Liver (tissue), 9 donors: ENCODE results near the gene E2F2. TPM values are rescaled to one million over a fixed set of nuclear protein-coding genes. Genes with fewer than 3 reads are reported as not detected.

Experiments
- DNase-seq: peaks from one replicate; pipeline ENCODE4 v3.0.0-alpha.2; 2017; ENCODE audit warnings: low spot score
- H3K27ac ChIP-seq, 2 donors: one replicate each; pipeline ENCODE4 v1.7.0; 2013; ENCODE audit warnings: inconsistent platforms in 2 of 2, low read length in 2 of 2, control low read depth in 1 of 2, low read depth in 1 of 2, mild to moderate bottlenecking in 1 of 2
- H3K27me3 ChIP-seq, 4 donors: one replicate each; pipeline versions ENCODE4 v1.6.1 to v1.7.0; 2013; ENCODE audit warnings: low read length in 3 of 4, inconsistent platforms in 1 of 4, mild to moderate bottlenecking in 1 of 4, moderate library complexity in 1 of 4; ENCODE audit not compliant: control insufficient read depth in 4 of 4, insufficient read depth in 4 of 4
- H3K36me3 ChIP-seq, 4 donors: one replicate each; pipeline versions ENCODE4 v1.6.1 to v1.7.0; 2013; ENCODE audit warnings: low read length in 3 of 4, mild to moderate bottlenecking in 3 of 4, low read depth in 1 of 4, moderate library complexity in 1 of 4; ENCODE audit not compliant: control insufficient read depth in 4 of 4, insufficient read depth in 3 of 4
- H3K4me1 ChIP-seq, 4 donors: one replicate each; pipeline versions ENCODE4 v1.6.1 to v1.7.0; 2013; ENCODE audit warnings: low read length in 3 of 4, mild to moderate bottlenecking in 3 of 4, moderate library complexity in 1 of 4; ENCODE audit not compliant: control insufficient read depth in 4 of 4, insufficient read depth in 4 of 4
- H3K4me3 ChIP-seq, 3 donors: one replicate each; pipeline versions ENCODE4 v1.6.1 to v1.7.0; 2013; ENCODE audit warnings: low read length in 3 of 3, control low read depth in 1 of 3, low read depth in 1 of 3, mild to moderate bottlenecking in 1 of 3
- H3K9ac ChIP-seq, 2 donors: one replicate each; pipeline ENCODE4 v1.7.0; 2013; ENCODE audit warnings: low read length in 2 of 2, mild to moderate bottlenecking in 2 of 2, moderate library complexity in 2 of 2, control low read depth in 1 of 2, low read depth in 1 of 2
- H3K9me3 ChIP-seq, 4 donors: one replicate each; pipeline versions ENCODE4 v1.6.1 to v1.7.0; 2013; ENCODE audit warnings: low read length in 3 of 4; ENCODE audit not compliant: control insufficient read depth in 4 of 4
- EGR1 ChIP-seq, 2 donors: IDR thresholded peaks; 2 replicates each; pipeline ENCODE4 v1.6.1; 2016 to 2018; ENCODE audit warnings: antibody characterized with exemption in 2 of 2, low read depth in 2 of 2
- FOXA1 ChIP-seq: IDR thresholded peaks from 2 replicates; pipeline ENCODE4 v1.6.1; 2016; ENCODE audit warnings: antibody characterized with exemption
- FOXA2 ChIP-seq: IDR thresholded peaks from 2 replicates; pipeline ENCODE4 v1.6.1; 2016; ENCODE audit warnings: antibody characterized with exemption
- GABPA ChIP-seq, 2 donors: IDR thresholded peaks in 1 of 2; conservative IDR thresholded peaks in 1 of 2; 2 replicates each; pipeline ENCODE4 v1.6.1; 2016; ENCODE audit warnings: antibody characterized with exemption in 2 of 2, mild to moderate bottlenecking in 1 of 2, moderate library complexity in 1 of 2
- HNF4G ChIP-seq: IDR thresholded peaks from 2 replicates; pipeline ENCODE4 v1.6.1; 2016; ENCODE audit warnings: antibody characterized with exemption
- JUND ChIP-seq, 2 donors: IDR thresholded peaks; 2 replicates each; pipeline ENCODE4 v1.6.1; 2016; ENCODE audit warnings: antibody characterized with exemption in 2 of 2
- NR2F2 ChIP-seq: IDR thresholded peaks from 2 replicates; pipeline ENCODE4 v1.6.1; 2016; ENCODE audit warnings: antibody characterized with exemption
- RAD21 ChIP-seq, 2 donors: IDR thresholded peaks; 2 replicates each; pipeline ENCODE4 v1.6.1; 2016; ENCODE audit warnings: antibody characterized with exemption in 2 of 2, mild to moderate bottlenecking in 2 of 2
- RXRA ChIP-seq, 2 donors: IDR thresholded peaks; 2 replicates each; pipeline ENCODE4 v1.6.1; 2017 to 2018; ENCODE audit warnings: antibody characterized with exemption in 2 of 2, mild to moderate bottlenecking in 1 of 2
- SP1 ChIP-seq: IDR thresholded peaks from 2 replicates; pipeline ENCODE4 v1.6.1; 2018; ENCODE audit warnings: antibody characterized with exemption, mild to moderate bottlenecking
- TAF1 ChIP-seq: conservative IDR thresholded peaks from 2 replicates; pipeline ENCODE4 v1.6.1; 2016; ENCODE audit warnings: antibody characterized with exemption, mild to moderate bottlenecking
- YY1 ChIP-seq: IDR thresholded peaks from 2 replicates; pipeline ENCODE4 v1.6.1; 2016; ENCODE audit warnings: antibody characterized with exemption, mild to moderate bottlenecking
- WGBS: extraction: QIAGEN DNeasy Blood & Tissue Kit; methylation state at CpG from one replicate; pipeline ENCODE4 v1.1.7; 2013; 5-methylcytosine and 5-hydroxymethylcytosine counted together
- polyA plus RNA-seq, 2 donors: library from polyadenylated mRNA; stranded (reverse) in 1 of 2; unstranded in 1 of 2; fragments of 200-250 nt in 1 of 2; fragments of >200 nt in 1 of 2; fragmentation: Nextera tagmentation in 1 of 2; extraction: Ambion mirVana in 1 of 2; gene quantifications; one replicate each; pipeline versions ENCODE4 v1.2.1 to v1.2.3, GENCODE V29; 2013 to 2015
- total RNA-seq, 2 donors: library from RNA; depleted of rRNA; stranded (reverse); fragments of >200 nt; gene quantifications; one replicate each; pipeline ENCODE4 v1.2.3, GENCODE V29; 2014
- TF ChIP-seq, protein P1 (sequence below): IDR thresholded peaks from 2 replicates; pipeline ENCODE4 v1.6.1; 2016; ENCODE audit warnings: antibody characterized with exemption, mild to moderate bottlenecking
- TF ChIP-seq, protein P2 (sequence below): fragments of 150-350 bp; IDR thresholded peaks from 2 replicates; pipeline ENCODE4 v1.5.1; 2017; ENCODE audit warnings: improper control_type of control experiment, low read depth, low read length; ENCODE audit not compliant: missing input control
- TF ChIP-seq, protein P3 (sequence below): IDR thresholded peaks from 2 replicates; pipeline ENCODE4 v1.6.1; 2016; ENCODE audit warnings: antibody characterized with exemption
- TF ChIP-seq, protein P4 (sequence below): IDR thresholded peaks from 2 replicates; pipeline ENCODE4 v1.6.1; 2016; ENCODE audit warnings: antibody characterized with exemption
- TF ChIP-seq, protein P5 (sequence below): IDR thresholded peaks from 2 replicates; pipeline ENCODE4 v1.6.1; 2016; ENCODE audit warnings: antibody characterized with exemption
- donor health status: healthy.
- donor health status: healthy.
- donor health status: healthy.
- donor health status: healthy.
- donor health status: healthy.

The E2F2 gene
- total and polyA plus RNA-seq, 4 donors = 0.08 to 79.9 (median 0.44) TPM

DNA sequence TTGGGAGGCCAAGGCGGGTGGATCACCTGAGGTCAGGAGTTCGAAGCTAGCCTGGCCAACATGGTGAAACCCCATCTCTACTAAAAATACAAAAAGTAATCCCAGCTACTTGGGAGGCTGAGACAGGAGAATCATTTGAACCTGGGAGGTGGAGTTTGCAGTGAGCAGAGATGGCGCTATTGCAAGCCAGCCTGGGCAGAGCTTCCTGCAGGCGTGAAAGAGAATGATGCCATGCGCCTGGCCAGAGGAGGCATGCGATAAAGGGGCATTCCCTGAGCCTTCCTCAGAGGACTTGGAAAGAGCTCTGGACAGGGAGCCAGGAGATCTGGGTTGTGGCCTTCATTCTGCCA, 3.2 kb downstream of the E2F2 start:
- DNase-seq = no peak
- H3K27me3 ChIP-seq = no peaks in the 10 kb centered on the region
- no peak overlapping the region for H3K27ac ChIP-seq
- H3K9me3 ChIP-seq = no peaks in the 10 kb centered on the region
- no peak overlapping the region for H3K9ac ChIP-seq
- peaks cover 12 to 18% (median 14%) of the 10 kb centered on the region in 4 donors for H3K4me1 ChIP-seq
- no peaks in the 10 kb centered on the region for H3K36me3 ChIP-seq
- H3K4me3 ChIP-seq = no peak overlapping the region
- TF ChIP-seq GABPA (IDR thresholded peaks at IDR 0.05 in 1 of 2, conservative IDR thresholded peaks at IDR 0.05 in 1 of 2) (no peak), YY1 (no peak), JUND (IDR thresholded peaks at IDR 0.05) (no peak), NR2F2 (no peak), FOXA2 (no peak), FOXA1 (no peak), TAF1 (no peak), EGR1 (IDR thresholded peaks at IDR 0.05; ENCODE audit: low read depth in 2 of 2) (no peak), SP1 (no peak), RXRA (IDR thresholded peaks at IDR 0.05) (no peak), HNF4G (no peak), RAD21 (IDR thresholded peaks at IDR 0.05) (no peak)
- TF ChIP-seq, protein P1, sequence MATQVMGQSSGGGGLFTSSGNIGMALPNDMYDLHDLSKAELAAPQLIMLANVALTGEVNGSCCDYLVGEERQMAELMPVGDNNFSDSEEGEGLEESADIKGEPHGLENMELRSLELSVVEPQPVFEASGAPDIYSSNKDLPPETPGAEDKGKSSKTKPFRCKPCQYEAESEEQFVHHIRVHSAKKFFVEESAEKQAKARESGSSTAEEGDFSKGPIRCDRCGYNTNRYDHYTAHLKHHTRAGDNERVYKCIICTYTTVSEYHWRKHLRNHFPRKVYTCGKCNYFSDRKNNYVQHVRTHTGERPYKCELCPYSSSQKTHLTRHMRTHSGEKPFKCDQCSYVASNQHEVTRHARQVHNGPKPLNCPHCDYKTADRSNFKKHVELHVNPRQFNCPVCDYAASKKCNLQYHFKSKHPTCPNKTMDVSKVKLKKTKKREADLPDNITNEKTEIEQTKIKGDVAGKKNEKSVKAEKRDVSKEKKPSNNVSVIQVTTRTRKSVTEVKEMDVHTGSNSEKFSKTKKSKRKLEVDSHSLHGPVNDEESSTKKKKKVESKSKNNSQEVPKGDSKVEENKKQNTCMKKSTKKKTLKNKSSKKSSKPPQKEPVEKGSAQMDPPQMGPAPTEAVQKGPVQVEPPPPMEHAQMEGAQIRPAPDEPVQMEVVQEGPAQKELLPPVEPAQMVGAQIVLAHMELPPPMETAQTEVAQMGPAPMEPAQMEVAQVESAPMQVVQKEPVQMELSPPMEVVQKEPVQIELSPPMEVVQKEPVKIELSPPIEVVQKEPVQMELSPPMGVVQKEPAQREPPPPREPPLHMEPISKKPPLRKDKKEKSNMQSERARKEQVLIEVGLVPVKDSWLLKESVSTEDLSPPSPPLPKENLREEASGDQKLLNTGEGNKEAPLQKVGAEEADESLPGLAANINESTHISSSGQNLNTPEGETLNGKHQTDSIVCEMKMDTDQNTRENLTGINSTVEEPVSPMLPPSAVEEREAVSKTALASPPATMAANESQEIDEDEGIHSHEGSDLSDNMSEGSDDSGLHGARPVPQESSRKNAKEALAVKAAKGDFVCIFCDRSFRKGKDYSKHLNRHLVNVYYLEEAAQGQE = no peak
- TF ChIP-seq, protein P2, sequence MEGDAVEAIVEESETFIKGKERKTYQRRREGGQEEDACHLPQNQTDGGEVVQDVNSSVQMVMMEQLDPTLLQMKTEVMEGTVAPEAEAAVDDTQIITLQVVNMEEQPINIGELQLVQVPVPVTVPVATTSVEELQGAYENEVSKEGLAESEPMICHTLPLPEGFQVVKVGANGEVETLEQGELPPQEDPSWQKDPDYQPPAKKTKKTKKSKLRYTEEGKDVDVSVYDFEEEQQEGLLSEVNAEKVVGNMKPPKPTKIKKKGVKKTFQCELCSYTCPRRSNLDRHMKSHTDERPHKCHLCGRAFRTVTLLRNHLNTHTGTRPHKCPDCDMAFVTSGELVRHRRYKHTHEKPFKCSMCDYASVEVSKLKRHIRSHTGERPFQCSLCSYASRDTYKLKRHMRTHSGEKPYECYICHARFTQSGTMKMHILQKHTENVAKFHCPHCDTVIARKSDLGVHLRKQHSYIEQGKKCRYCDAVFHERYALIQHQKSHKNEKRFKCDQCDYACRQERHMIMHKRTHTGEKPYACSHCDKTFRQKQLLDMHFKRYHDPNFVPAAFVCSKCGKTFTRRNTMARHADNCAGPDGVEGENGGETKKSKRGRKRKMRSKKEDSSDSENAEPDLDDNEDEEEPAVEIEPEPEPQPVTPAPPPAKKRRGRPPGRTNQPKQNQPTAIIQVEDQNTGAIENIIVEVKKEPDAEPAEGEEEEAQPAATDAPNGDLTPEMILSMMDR = no peak
- TF ChIP-seq, protein P3, sequence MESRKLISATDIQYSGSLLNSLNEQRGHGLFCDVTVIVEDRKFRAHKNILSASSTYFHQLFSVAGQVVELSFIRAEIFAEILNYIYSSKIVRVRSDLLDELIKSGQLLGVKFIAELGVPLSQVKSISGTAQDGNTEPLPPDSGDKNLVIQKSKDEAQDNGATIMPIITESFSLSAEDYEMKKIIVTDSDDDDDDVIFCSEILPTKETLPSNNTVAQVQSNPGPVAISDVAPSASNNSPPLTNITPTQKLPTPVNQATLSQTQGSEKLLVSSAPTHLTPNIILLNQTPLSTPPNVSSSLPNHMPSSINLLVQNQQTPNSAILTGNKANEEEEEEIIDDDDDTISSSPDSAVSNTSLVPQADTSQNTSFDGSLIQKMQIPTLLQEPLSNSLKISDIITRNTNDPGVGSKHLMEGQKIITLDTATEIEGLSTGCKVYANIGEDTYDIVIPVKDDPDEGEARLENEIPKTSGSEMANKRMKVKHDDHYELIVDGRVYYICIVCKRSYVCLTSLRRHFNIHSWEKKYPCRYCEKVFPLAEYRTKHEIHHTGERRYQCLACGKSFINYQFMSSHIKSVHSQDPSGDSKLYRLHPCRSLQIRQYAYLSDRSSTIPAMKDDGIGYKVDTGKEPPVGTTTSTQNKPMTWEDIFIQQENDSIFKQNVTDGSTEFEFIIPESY = no peak
- TF ChIP-seq, protein P4, sequence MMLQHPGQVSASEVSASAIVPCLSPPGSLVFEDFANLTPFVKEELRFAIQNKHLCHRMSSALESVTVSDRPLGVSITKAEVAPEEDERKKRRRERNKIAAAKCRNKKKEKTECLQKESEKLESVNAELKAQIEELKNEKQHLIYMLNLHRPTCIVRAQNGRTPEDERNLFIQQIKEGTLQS = no peak
- TF ChIP-seq, protein P5, sequence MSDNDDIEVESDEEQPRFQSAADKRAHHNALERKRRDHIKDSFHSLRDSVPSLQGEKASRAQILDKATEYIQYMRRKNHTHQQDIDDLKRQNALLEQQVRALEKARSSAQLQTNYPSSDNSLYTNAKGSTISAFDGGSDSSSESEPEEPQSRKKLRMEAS = no peak
- WGBS = 79% methylated on average over 6 of the region's 6 CpGs

DNA sequence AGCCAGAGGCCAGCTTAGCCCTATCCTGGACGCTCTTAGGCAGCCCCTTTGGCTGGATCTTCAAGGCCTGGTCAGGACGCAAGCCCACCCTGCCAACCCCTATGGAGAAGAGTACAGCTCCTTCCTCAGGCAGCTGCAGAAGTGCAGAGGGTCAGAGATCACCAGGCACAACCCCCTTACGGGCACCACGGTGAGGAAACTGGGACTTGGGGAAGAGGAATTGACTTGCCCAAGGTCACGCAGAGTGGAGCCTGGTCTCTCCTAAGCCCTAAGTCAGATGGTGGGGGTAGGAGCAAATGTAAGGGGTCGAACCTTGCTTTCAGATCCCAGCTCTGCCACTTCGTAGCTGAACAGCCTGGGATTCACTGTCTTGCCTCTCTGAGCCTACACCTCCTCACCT, 3.7 kb downstream of the E2F2 start:
- Histone ChIP-seq H3K27ac (no peak overlapping the region), H3K27me3 (no peaks in the 10 kb centered on the region), H3K4me3 (no peak overlapping the region), H3K36me3 (no peaks in the 10 kb centered on the region), H3K9me3 (no peaks in the 10 kb centered on the region), H3K4me1 (peaks cover 12 to 18% (median 14%) of the 10 kb centered on the region in 4 donors), H3K9ac (no peak overlapping the region)
- WGBS = 84% methylated on average over 7 of the region's 7 CpGs
- DNase-seq = no peak
- TF ChIP-seq, protein P1 = no peak
- TF ChIP-seq FOXA2 = no peak
- TF ChIP-seq EGR1 (IDR thresholded peaks at IDR 0.05; ENCODE audit: low read depth in 2 of 2) = no peak
- TF ChIP-seq, protein P5 = no peak
- no peak for TF ChIP-seq YY1
- no peak for TF ChIP-seq RAD21 (IDR thresholded peaks at IDR 0.05)
- TF ChIP-seq NR2F2 = no peak
- TF ChIP-seq, protein P4 = no peak
- TF ChIP-seq TAF1 = no peak
- TF ChIP-seq, protein P3 = no peak
